GM21619 (cell line): Measurements from ENCODE around the gene SH3BP4.

Experiments used
- ATAC-seq: cut with Tn5 transposase; IDR thresholded peaks from one replicate; pipeline ENCODE4 v1.9.1; 2021; ENCODE audit not compliant: unreplicated experiment

The SH3BP4 gene

DNA sequence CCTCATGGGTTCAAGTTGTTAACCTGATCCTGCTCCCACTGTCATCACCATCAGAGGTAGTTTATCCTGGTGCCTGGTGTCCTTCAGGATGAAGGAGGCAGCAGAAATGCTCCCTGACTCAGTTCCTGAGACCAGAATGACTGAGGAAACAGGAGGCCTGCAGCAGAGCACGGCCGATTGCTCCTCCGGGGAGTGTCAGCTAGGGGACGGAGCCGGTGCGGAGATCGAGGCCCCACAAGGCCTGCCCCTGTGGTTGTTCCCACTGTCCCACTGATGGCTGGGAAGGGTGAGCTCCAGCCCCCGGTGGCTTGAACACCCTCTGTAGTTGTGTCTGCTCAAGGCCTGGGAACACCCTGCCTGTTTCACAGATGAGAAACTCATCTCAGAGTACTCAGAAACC lies 45.6 kb downstream of the SH3BP4 start:
- no peak for ATAC-seq

DNA sequence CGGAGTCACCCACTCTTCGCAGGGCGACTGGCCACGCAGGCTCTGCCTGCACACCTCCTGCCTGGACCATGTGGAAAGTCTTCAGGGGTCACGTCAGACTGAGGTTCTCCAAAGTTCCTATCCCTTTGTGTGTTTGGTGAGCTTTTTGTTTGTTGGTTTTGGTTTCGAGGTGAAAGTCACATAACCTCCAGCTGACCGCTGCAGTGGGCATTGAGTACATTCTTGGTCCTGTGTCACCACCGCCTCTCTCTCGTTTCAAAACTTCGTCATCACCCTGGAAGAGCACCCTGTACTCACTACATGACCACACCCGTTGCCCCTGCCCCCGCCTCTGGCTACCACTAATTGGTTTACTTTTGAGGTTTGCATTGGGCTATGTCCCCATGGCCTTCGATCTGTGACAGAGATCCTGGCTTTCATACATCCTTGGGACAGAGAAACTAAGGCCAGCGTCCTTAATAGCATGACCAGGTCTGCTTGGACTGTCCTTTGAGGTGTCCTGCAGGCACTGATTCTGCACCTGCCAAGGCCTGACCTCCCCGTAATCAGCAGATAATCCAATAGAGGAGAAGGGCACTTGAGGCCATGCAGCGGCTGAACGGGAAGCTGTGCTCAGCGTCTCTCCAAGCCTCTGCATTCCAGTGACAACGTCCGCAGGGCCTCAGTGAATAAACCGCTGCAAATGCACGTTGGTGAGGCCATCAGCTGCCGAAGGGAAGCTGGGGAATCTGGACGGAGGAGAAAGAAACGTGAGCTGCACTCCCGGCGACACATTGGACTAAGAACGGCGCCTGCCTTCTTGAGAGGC lies 46.8 kb downstream of the SH3BP4 start:
- ATAC-seq: no peak

DNA sequence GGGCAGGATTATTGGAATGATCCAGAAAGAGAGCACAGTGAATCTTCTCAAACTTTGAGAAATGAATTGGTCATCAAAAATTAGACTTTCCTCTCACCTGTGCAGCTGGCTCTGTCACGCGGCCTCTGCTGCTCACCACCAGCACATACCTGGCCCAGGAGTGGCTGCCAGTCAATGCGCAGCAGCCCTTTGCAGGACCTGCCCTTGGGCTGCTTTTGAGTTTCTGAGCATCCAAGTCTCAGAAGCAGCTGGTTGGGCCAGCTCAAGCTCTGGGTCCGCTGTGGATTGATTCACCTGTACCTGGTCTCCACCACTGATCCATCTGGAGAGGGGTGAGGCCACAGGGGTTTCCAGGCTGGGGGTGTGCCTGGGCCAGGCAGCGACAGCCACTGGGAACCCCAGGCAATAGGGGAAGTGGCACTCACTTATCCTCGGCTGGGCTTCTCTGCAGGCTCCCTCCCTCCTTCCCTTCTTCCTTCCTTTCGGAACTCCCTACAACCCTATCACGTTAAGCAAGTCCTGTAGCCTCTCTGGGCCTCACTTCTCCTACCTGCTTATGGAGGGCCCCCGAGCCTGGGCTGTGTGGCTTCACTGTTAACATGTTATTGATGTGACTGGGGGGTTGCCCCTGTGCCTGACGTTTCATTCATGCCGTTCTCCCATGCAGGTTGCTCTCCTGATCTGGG lies 48.1 kb downstream of the SH3BP4 start:
- ATAC-seq: no peak

DNA sequence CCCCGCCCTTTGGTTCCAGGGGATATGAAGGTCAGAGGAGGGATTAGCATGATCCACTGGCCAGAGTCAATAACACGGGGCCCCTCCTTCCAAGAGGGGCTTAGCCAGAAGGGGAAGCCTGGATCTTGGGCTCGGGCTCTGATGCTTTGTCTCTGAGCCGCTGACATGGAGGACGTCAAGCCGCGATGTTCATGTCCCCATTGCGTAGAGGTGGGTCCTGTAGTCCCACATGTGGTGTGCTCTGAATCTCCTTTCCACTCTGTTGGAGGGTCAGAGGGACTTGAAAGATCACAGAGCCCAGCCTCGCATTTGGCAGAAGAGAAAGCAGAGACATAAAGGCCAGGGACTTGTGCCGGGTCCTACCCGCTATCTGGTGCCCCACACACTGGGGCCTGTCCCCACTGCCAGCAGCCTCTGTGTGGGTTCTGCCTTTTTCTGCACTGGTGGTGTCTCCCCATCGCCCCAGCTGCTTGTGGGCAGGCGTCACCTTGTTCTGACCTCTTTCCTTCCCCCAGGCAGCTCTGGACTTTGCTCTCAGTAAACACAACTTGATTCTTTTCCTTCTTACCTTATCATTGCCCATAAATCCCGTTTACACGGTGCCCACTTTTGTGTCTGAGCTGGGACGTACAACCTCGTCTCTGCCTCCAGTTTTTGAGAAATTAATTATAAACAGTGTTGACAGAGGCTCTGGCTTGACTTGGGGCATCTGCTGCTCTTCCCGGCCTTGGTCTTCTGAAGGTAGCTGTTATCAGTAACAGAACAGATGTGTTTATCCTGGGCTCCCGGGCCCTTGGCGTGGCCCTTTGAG lies 48.8 kb downstream of the SH3BP4 start:
- no peak for ATAC-seq

DNA sequence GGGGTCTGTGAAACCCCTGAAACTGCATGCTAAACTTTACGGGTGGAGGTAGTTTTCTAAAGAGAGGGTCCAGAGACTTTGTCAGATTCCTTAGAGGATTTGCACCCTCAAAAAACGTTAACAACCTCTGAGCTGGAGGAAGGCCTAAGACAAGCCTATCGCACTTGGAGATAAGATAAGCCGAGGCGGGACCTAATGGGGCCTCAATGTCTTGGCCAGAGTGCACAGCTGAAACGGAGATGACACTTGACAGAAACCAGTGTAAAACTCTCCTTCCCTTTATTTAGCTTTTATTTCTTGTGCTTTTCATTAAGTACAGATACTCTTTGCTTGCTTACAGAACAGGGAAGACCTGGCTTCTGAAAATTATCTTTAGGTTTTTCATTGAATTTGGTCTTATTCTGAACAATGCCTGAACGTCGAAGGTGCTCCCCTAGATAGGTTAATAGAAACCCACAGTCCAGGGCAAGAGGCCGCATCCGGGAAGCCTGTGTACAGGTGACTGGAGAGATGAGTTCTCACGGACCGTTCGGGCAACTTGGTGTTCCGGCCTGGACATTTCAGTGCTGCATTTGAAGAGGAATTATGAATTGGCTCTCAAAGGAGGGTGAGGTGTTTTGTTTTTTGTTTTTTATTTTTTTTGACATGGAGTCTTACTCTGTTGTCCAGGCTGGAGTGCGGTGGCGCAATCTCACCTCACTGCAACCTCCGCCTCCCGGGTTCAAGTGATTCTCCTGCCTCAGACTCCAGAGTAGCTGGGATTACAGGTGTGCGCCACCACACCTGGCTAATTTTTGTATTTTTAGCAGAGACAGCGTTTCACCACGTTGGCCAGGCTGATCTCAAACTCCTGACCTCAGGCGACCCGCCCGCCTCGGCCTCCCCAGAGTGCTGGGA lies 49.7 kb downstream of the SH3BP4 start:
- no peak for ATAC-seq

DNA sequence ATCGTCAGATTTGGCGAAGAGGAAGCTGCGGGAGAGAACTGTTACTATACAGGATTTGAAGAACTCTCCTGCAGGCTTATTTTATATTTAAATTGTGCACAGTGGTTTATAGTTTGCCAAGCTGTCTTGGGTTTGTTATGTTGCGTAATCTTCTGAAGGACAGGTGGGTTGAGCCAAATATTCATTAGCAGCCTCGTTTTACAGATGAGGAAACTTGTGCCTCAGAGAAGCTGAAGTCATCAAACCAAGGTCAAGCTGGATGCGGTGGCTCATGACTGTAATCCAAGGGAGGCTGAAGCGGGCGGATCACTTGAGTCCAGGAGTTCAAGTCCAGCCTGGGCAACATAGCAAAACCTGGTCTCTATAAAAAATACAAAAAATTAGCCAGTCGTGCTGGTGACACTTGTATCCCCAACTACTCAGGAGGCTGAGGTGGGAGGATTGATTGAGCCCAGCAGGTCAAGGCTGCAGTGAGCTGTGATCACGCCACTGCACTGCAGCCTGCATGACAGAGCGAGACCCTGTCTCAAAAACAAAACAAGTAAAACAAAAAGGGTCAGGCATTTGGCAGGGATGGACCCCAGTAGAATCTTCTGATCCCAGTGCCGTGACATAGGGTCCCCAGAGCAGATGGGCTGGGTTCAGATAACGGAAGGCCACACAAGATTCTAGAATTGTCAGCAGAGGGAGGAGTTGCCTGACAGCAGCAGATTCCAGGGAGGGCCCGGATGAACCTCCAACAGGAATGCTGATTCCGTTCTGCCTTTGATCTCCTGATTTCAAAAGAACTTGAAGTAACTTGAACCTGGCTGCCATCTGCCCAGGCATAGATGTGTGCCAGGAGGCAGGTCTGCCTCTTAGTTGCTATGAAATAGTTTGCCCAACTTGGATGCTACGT lies 50.6 kb downstream of the SH3BP4 start:
- no peak for ATAC-seq

DNA sequence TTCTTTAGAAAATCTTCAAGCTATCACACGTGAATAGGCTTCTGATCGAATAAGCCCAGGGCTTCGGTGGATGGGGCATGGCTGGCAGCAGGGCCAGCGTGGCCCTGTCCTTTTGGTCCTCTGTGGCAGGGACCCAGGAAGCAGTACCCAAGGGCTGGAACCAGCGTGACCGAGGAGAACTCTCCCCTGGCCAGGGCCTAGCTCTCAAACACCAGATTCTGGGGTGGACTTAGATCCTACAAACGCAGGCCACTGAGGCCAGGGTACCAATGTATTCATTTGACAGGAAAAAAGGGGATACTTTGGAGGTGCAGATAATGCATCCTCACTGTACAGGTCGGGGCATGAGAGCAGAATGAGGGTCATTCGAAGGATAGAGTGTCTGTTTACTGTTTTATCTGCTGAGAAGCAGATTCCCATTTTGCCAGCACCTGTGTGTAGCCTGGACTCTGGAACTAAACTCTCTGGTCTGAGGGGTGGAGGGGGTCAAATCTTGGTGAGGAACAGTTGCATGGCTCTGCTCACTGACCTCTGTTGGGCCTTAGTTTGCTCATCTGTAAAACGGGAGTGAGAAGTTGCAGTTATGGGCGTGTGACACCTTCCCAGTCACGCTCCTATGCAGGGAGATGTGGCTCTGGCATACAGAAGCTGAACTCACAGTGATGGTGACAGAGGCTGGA lies 51.4 kb downstream of the SH3BP4 start:
- no peak for ATAC-seq

DNA sequence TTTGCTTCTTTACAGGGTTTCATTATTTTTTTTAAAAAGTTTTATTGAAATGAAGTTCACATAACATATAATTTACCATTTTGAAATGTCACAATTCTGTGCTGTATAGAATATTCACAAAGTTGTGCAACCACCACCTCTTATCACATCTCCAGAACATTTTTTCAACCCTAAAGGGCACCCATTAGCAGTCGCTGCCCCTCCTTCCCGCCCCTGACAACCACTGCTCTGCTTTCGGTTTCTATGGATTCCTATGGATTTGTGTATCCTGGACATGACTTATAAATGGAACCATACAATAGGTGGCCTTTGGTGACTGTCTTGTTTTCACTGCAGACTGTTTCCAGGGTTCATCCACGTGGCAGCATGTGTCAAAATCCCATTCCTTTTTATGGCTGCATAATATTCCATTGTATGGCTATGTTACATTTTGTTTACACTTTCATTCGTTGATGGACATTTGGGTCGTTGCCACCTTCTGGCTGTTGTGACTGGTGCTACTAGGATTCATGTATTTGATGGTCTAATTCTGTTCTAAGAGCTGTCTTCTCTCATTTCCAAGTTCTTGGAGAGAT lies 52.6 kb downstream of the SH3BP4 start:
- no peak for ATAC-seq

DNA sequence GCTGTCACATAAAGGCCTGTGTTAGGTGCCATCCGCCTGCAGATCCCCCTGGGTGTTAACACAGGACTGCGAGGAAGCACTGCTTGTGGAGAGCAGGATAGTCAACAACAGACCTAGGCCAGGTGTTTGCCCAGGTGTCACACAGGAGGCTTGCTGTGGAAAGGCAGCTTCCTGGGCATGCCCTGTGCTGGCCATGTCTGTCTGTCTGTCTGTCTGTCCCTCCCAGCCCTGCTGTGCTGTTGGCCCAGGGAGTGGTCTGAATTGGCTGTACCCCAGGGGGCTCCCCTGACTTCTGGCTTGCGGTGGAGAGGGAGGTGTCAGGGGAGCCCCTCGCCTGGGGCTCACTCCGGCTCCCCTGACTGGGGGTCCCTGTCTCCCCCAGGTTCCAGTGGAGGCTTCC lies 53.2 kb downstream of the SH3BP4 start:
- ATAC-seq: no peak

DNA sequence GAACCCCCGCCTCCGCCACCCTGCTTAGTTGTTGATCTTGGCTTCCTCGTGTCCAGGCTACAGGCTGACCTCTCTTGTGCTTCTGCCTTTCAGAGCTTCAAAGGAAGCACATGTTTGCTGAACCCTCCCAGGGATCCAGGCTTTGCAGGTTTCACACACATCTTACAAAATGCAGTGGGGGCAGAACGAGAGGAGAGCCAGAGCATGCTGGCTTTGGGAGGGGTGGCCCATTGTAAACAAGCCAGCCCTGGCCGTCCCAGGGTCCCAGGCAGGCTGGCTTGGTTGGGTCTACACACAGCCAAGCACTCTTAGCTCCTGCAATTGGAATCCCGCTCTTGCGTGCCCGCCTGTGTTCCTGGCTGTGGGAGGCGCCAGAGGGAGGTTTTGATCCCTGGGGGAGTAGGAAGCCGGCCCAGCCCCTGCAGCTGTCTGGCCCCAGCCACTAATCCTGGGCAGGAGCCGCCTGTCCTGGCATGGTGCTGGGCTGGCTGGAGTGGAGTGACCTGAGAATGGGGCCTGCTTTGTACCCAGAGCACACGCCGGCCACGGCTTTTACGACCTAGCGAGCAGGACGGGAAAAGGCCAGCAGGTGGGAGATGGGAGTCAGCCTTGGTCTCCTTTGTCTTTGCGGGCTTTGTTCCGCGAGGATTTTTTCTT lies 53.9 kb downstream of the SH3BP4 start:
- no peak for ATAC-seq

DNA sequence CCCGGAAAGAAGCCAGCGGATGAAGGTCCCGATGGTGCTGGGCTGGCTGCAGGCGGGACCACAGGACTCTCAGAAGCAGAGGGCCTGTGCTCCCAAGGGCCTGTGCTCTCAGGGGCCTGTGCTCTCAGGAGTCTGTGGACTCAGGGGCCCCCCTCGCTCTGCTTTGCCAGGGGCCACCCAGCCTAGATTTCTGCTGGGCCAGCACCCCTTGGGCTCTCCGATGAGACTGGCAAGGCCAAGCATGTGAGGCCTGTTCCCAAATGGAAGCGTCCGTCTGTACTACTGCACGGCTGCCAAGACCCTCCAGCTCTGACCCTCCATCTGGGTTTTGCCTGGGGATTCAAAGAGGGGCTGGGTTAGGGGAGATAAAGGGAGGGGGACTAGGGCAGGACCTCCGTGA lies 54.6 kb downstream of the SH3BP4 start:
- no peak for ATAC-seq

DNA sequence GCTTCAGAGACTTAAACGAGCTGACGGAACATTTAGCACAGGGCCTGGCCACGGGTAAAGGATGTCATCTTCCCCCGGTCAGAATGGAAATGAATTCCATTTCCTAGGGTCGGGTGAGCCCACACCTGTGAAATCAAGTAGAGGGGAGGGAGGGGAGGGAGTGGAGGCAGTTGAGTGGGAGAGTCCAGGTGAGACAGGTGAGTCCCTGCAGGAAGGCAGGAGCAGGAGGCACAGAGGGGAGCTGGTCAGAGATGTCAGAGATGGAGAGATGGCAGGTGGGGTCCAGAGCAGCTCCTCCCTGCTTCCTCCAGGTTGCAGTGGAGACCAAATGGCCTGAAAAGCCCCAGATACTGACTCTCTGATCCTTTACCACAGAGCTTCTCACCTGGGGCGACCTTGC lies 55.2 kb downstream of the SH3BP4 start:
- no peak for ATAC-seq

DNA sequence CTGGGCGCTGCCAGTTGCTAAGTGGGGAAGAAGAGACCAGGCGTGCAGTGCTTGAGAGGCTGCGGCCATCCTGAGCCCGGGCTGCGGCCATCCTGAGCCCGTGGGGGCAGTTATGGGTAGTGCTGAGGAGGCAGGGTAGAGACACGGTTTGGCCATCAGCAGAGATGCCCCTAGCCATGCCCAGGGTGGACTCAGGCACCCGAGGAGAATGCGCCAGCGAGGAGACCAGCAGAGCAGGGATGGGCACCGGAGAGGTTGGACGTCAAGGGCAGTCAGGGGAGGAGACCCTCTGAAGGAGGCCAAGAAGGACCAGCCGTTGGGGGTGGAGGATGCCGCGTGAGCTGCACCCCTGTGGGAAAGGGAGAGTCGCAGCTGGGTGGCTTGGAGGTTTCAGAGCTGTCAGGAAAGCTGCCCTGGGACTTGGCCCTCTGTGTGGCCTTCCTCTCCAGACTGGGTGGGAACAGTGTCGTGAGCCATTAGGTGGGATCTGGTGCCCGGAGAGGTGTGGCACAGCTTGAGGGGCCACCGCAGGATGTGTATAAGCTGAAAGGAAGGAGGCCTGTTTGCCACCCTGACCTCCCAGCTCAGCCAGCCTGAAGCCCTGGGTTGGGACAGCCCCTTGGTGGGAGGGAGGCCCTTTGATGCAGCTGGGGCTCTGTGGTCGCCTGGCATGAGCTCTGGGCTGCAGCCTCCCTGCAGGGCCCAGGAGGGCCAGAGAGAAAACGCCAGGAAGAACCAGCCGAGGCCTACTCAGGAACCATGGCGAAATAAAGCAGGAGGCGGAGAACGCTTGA lies 56.0 kb downstream of the SH3BP4 start:
- ATAC-seq: no peak

DNA sequence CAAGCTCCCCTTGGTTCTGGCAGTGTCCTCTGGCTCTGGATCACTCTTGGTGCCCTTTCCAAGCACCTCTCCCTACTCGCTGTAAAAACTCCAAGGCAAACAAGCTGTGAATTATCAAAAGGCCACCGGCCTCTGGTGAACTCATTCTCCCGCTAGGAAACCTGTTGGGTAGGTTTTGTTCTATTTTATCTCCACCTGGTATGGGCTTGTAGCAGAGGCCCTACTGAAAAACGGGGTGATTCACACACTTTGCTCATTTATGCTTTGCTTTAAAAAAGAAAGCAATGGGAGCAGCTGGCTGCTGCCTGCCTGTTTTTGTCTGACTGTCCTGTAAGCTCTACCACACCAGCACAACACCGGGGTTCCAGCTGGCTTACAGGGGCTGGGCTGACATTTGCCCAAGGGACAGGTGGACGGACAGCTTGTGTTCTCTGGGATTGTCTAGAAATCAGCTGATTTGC lies 56.8 kb downstream of the SH3BP4 start:
- no peak for ATAC-seq

DNA sequence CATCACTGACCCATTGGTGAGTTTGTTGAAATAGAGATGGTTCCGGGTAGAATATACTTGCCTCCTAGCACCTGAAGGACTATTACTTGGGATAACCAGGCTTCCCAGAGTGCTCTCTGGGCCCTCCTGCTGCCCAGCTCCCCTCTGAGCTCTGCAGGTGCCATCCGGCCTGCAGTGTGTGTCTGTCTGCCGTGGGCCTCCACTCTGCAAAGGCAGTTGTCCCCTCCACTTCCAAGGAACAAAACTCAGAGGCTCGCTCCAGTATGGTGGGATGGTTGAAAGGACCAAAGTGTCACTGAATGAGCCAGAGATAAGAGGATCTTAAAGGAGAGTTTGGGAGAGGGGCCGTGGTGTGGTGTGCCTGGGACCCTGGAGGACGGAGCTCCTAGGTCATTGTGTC lies 57.3 kb downstream of the SH3BP4 start:
- no peak for ATAC-seq

DNA sequence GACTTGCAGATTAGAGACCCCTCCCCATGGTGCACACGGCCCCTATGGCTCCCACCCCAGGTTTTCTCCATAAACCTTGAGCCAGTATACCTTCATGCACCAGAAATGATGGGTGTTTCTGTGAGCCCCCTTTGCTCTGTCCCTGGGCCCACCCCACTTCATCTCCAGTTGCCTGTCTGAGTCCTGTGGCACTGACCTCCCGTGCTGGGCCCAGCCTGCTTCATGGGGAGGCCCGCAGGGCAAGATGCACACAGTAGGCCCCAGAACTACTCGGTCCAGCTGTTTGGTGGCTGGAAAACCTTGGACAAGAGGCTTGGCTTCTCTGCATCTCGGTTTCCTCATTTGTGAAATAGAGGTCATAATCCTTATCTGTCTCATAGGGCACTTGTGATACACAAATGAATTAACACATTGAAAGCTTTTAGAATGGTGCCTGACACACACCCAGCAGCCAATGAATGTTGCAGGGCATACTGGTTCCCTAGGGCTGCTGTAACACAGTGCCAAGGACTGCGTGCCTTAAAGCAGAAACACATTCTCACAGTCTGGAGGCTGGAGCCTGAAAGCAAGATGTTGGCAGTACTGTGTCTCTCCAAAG lies 58.4 kb downstream of the SH3BP4 start:
- ATAC-seq: no peak

DNA sequence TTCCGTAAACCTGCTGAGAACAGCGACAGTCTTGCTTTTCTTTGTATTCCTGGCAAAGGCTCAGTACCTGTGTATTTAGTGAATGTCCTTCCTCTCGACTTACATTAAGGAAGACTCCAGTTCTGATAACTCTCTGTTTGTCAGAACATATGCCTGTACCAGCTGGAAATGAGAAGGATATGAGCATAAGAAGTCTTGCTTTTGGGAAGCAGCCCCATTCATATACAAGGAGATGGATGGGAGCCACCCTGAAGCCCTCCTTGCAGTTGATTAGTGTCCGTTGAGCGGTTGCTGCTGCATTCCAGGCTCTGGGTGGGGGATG lies 59.8 kb downstream of the SH3BP4 start:
- ATAC-seq: no peak
